Fibroblast of villous mesenchyme (primary cell): Measurements from ENCODE around the gene DDAH2. TPM values are rescaled to one million over a fixed set of nuclear protein-coding genes. Genes with fewer than 3 reads are reported as not detected.
A peak's percentile ranks its signal among the peaks of the same experiment; 100 is the strongest.

ENCODE experiments used
- DNase-seq: peaks from one replicate; pipeline ENCODE4 v3.0.0-alpha.2; 2010; ENCODE audit warnings: low read depth
- H3K4me3 ChIP-seq: 2 replicates; pipeline ENCODE4 v1.5.1; 2011; ENCODE audit warnings: low read depth, mild to moderate bottlenecking, low read length
- total RNA-seq: library from RNA; depleted of rRNA; stranded (reverse); fragments of >200 nt; gene quantifications from 2 replicates; pipeline ENCODE4 v1.2.3, GENCODE V29; 2012
- TF ChIP-seq, protein P1 (sequence below): IDR thresholded peaks from 2 replicates; pipeline ENCODE4 v1.5.1; 2012; ENCODE audit warnings: low read depth, mild to moderate bottlenecking, low read length; ENCODE audit not compliant: insufficient read depth

Gene DDAH2
- total RNA-seq, 1 donor, result 60.5 TPM

DNA sequence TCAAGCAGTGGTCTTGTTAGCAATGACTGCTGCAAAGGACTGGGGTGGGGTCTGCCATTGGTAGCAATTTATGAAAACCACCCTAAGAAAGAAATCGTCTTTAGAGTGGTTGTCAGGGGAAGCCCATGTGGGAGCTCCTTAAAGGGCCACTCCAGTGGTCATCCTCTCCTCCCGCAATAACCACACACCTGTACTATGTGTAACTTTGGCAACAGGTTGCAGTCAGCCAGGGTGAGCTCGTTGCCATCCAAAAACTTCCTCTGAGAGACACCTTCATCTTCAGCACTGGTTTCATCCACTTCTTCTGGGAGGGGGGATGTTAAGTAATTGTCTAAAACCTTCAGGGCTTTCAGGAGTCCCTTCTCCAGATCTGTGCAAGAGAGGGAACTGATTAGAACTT is 2.9 kb upstream of the DDAH2 start:
- TF ChIP-seq, protein P1, sequence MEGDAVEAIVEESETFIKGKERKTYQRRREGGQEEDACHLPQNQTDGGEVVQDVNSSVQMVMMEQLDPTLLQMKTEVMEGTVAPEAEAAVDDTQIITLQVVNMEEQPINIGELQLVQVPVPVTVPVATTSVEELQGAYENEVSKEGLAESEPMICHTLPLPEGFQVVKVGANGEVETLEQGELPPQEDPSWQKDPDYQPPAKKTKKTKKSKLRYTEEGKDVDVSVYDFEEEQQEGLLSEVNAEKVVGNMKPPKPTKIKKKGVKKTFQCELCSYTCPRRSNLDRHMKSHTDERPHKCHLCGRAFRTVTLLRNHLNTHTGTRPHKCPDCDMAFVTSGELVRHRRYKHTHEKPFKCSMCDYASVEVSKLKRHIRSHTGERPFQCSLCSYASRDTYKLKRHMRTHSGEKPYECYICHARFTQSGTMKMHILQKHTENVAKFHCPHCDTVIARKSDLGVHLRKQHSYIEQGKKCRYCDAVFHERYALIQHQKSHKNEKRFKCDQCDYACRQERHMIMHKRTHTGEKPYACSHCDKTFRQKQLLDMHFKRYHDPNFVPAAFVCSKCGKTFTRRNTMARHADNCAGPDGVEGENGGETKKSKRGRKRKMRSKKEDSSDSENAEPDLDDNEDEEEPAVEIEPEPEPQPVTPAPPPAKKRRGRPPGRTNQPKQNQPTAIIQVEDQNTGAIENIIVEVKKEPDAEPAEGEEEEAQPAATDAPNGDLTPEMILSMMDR, result no peak
- DNase-seq, result no peak
- H3K4me3 ChIP-seq, result no peak overlapping the region

DNA sequence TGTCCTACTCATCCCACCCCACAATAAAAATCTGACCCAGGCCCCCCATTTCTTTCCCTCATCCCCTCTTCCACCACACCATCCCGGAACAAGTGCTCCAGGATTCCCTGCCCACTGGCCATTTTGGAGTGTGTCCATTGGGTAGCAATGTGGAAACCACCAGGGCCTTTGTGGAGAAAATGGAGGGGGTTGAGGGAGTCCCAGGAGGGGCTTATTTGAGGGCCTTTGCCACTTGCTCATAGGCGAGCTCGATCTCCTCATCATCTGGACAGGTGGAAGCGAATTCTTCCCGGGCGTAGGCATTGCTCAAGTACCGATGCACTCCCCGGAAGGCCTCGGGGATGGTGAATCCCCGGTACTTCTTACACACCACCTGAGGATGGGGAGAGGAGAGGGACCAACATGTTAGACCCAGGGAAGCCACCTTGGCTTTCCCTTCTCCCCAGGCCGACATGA is 1.6 kb upstream of the DDAH2 start:
- TF ChIP-seq, protein P1, result no peak
- DNase-seq, result no peak
- H3K4me3 ChIP-seq, result peak overlapping the region; percentile 93

DNA sequence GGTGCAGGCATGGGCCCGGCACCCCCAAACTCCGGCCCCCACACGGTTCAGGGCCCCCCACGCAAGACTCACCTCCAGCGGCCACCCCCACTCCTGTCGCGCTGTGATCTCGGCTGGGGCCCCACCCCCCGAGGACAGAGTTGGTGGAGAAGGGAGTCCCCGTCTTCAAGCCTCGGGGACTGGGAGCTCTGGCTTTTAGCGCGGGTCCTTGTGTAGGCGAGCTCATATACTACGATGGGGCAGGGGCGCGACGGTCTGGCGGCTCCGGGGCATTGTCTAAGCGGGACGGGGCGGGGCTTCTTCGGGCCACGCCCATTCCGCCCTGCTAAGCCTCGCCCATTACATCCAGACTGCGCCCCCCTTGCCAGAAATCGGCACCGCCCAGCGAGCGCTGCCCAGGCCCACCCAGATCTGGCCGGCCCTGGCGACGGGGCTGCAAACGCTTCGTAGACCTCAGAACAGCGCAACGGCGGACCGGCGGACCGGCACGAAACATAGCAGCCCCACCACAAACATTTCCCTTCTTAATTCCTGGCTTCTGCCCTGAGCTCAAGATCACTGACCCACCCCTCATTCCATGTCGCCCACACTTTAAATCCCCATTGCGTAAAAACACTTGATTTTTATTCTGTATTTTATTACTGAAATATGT is 1.0 kb upstream of the DDAH2 start:
- H3K4me3 ChIP-seq, result peak overlapping the region; percentile 93
- TF ChIP-seq, protein P1, result no peak

DNA sequence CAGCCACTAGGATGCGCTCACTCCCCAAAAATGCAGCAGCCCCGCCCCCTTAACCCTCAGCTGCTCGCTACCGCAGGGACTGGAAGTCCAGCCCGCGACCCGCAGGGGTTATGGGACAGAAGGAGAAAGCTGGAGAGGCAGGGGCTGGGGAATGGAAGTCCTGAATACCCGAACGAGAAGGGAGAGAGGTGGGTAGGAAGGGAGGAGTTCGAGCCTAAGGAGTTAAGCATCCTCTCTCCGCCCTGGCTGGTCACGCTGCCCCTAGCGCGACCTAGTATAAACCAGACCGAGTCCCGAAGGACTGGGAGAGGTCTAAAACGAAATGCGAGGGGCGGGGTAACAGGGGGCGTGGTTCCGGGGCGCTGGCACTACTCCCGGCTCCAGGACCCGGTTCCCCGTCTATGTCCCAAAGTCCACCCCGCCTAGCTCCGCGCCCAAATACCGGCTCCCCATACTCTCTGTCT is 448 bp upstream of the DDAH2 start:
- peak overlapping the region; percentile 93 for H3K4me3 ChIP-seq
- TF ChIP-seq, protein P1, result peak; percentile 66
- DNase-seq, result peak; percentile 90

More for the DNA sequence above, 1.0 kb upstream of the DDAH2 start:
- DNase-seq, result peak; percentile 92

DNA sequence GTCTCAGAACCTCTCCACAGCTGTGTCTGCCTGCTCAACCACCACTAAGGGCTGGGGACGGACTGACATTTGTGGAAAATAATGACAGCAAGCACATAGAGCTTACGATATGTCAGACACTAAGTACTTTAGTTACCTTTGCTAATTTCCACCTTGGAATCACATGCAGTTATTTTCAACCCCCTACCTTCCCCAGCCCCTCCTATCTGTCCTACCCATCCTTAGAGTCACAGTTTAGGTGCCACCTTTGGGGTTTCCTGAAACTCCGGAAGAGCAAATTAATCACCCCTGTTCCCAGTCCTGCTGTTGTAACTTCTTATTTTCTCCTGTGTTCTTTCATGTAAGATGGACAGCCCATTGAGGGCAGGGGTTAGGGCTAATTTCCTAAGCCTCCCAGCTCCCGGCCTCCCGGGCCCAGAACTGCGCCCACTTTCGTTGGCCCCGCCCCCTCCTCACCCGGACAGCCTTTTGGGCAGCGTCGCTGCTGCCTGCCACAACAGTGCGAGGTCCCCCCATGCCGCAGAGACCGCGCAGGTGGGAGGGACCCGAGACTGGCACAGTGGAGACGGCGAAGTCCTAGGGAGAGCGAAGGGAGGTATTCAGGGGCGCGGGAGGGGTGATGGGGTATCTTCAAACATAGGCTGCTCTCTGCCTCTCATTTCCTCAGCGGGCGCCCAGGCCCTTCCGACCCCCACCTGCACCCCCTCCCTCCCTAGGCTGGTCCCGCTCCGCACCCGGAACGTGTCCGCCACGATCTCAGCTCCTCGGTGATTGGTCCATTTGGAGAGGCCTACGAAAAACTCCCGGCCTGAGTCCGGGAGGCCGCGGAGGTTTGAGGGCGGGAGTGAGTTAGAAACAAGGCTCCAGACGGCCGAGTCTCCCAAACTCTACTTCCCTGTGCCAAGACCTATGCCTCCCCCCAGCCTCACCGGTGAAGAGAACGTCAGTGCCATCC is 1.1 kb downstream of the DDAH2 start:
- TF ChIP-seq, protein P1, result no peak
- no peak for DNase-seq
- H3K4me3 ChIP-seq, result peak overlapping the region; percentile 93

DNA sequence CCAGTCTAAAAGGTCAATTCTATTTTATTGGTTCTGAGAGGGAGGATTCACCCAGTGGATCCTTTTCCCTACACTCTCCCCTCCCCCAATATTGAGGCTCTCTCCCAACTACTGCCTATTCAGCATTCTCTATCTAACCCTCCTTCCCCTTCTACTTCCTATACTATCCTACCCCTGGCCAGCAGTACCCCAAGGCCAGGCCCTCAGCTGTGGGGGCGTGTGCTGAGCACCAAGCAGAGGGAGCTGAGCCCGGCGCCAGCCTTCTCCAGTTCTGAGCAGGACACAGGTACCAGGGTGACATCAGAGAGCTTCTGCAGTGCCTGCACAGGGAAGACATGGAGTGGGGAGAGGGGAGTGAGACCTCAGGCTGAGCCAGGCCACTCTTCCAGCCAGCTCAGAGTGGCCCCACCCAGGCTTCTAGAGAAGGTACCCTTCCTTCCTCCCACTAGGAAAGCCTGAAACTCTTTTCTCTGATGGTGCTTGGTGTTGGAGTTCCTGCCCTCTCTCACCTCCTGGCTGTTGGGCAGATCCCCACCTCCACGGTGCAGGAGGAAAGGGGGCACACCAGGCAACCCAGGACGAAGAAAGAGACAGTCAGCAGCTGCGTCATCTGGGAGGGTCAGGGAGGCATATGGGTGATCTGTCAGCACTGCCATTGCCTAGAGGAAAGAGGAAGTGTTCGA is 1.9 kb downstream of the DDAH2 start:
- TF ChIP-seq, protein P1, result no peak

More for the DNA sequence above, 1.9 kb downstream of the DDAH2 start:
- H3K4me3 ChIP-seq, result no peak overlapping the region
- DNase-seq, result no peak
